HTERT RPE-1 (cell line): ENCODE data around the gene ISG20L2.
"Not testable (repeated sequence)": the region's sequence is repeated elsewhere in the genome, so short reads cannot be mapped to it uniquely, and the experiment has no call there.

Experiments used
- in situ Hi-C: fragments of 300-500 bp; cut with MboI; formaldehyde crosslinking; loops from 4 replicates; pipeline ENCODE4 v1.14.3; 2020; ENCODE audit warnings: low sequenced_read_pairs

The ISG20L2 gene, protein sequence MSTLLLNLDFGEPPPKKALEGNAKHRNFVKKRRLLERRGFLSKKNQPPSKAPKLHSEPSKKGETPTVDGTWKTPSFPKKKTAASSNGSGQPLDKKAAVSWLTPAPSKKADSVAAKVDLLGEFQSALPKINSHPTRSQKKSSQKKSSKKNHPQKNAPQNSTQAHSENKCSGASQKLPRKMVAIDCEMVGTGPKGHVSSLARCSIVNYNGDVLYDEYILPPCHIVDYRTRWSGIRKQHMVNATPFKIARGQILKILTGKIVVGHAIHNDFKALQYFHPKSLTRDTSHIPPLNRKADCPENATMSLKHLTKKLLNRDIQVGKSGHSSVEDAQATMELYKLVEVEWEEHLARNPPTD

DNA sequence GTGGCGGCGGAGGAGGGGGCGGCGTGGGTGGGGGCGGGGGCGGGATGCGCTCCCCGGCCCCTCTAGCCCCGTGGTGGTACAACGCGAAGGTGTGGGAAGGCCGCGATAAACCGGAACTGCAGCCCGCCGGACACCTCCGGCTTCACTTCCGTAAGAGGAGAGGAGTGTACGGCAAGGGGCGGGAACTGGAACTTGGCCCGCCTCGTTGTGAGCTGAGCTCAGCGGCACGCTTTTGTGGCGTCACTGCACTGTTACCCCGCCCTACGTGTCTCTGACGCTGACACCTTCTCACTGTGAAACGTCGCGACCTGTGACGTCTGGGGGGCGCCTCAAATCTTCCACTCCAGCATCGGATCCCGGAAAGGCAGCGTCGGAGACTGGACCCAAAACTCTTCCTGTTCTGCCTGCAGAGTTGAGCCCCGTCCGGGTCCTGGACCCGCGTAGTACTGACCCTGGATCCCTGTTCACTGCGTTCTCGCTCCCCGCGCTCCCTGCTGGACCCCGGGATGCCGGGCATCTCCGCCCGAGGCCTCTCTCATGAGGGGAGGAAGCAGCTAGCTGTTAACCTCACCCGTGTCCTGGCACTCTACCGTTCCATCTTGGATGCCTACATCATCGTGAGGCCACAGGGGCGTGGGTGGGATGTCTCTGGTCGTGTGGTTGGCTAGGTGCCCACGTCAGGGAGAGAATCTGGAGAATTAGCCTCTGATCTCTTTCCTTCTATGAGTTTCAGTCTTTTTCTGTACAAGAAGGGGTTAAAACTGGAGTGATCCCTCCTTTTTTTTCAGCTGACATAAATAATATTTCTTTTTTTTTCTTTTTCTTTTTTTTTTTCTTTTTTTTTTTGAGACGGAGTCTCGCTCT, at the start of gene ISG20L2:
ISG20L2 (minus strand) TSS at position 168 of the 864 bp plus-strand sequence. CDS start 1,114 bp downstream, outside the sequence.
- in situ Hi-C loops: no loop called here

DNA sequence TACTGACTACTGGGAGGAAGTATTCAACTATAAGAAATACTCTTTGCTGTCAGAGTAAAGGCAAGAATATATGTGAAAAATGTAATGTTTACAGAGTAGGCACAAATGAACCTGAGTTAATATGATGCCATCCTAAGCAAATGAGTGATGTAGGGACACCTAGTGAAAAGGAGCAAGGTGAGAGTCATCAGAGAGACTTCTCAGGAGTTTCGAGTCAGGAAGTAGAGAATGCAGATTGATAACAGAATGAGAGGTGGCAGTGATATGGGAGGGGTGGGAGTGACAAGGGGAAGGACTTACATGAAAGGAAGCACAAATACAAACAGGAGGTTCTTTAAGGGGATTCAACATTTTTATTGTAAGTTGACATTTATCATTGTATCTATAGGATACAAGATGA, 49.0 kb upstream of the ISG20L2 start:
- in situ Hi-C loops: no loop called here

- in situ Hi-C loops: no loop called here
Observed at GRCh38 chr1:156776942-156777341, 48.4 kb upstream of the ISG20L2 start.

DNA sequence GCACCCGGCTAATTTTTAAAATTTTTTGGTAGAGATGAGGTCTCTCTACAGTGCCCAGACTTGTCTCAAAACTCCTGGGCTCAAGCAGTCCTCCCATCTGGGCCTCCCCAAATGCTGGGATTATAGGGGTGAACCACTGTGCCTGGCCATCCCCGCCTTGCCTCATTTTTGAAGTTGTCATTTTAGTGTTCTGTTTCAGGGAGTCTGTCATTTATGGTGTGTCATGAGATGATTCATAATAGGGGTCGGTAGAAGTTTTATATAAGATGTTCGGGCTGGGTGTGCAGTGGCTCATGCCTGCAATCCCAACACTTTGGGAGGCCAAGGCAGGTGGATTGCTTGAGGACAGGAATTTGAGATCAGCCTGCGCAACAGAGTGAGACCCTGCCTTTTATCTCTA, 47.2 kb upstream of the ISG20L2 start:
- in situ Hi-C loops: no loop called here

- in situ Hi-C loops: no loop called here
Observed at GRCh38 chr1:156773607-156774006, 45.0 kb upstream of the ISG20L2 start.

DNA sequence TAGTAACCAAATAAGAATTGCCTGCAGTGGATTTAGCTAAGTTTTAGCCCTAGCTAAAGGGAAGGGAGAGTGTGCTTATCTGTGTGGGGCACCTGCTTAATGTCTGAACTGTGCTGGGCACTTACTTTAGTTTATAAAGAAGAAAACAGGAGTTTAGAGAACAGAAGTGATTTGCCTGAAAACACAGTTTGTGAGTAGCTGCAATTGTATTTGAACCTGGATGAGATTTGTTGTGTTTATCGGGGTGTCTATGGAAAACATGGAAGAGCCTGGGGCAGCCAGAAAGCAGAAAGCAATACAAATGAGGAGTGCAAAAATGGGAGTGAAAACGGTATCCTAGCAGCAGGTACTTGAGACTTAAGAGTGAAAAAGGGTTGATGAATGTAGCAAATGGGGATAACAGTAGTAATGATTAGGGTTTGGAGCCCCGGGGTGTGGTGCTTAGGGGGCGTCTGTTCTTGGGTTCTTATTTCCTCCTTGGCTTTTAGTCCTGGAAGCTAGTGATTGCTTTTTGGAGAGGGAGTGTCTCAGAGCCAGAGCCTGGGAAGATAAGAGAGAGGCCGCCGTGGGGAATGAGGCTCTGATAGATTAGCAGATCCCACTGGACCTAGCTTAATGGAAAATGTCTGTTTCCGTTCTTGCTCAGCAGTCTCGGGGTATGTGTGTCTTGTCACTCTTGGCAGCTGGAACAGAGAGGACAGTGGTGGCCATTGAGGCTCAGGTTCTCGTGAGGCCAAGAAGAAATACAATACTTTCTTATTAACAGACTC, 44.3 kb upstream of the ISG20L2 start:
- in situ Hi-C loops: no loop called here

GRCh38 chr1:156772222-156772621, 43.7 kb upstream of the ISG20L2 start:
- in situ Hi-C loops: no loop called here

GRCh38 chr1:156768610-156769295, 40.2 kb upstream of the ISG20L2 start:
- in situ Hi-C loops: no loop called here

GRCh38 chr1:156767879-156768604, 39.5 kb upstream of the ISG20L2 start:
- in situ Hi-C loops: no loop called here

DNA sequence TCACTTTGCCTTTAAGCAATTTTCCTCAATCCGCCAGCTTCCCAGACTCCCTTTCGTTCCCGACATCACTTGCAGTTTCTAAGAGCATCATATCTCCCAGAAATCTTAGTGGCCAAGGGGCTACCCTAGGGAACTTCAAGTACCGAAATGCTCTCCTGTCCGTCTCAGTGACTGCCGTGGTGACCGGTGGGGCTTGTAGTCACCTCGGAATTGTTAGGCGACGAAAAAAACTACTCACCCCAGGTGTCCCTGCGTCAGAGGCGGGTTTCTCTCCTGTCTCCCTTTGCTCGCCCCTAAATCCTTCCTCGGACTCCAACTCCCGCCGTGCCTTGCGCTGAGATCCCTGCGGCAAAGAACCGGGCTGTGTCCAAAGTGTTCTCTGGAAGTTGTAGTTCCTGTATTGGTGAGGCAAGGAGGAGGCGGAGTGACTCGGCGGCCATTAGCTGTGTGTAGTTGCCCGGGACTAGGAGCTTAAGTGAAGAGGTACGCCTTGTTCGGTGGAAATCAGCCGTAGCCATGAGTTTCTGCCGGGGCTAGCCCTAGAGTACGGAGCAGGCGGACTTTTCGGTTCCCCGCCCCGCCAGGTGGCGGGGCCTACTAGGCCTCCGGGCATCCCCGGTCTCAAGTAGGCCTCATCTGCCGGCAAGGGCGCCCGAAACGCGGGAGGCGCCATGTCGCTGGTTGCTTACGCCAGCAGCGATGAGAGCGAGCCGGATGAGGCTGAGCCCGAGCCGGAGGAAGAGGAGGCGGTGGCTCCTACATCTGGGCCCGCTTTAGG, 38.7 kb upstream of the ISG20L2 start, which contains the start of gene PRCC:
PRCC (plus strand) TSS at position 435 of the 778 bp plus-strand sequence; CDS start at position 672, 237 bp downstream.
- in situ Hi-C loops: no loop called here

DNA sequence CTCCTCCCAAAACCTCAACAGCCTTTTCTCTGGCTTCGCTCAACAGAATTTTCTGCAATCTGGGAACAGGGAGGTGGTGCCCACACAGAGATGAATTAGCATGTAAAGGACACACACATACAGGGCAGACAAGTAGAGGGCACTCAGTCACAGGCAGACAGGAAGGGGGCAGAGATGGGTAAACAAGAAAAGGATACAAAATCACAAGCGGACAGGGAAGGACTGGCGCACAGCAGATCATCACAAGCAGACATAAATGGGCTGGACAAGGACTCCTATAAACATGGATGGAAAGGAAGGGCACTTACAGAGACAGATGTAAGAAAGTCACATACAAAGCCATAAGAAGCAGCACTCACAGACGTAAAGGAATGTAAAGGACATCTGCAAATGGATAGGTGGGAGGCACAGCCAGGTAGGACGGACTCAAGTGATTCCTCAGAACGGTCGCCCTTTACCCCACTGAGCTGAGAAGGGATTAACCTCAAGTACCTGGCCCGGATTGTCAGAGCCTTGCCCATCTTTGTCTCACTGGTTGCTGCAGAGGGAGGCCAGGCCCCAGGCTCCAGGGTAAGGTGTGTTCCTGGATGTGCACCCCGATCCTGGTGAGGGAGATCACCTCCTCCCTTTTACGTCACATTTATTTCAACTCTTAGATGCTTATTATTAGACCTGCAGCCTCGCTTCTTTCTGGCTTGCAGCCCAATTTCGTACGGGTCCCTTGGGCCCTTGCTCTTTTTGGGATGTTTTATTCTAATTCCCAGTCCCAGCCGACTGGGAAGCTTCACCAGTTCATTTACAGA, 37.9 kb upstream of the ISG20L2 start:
- in situ Hi-C loops: no loop called here

DNA sequence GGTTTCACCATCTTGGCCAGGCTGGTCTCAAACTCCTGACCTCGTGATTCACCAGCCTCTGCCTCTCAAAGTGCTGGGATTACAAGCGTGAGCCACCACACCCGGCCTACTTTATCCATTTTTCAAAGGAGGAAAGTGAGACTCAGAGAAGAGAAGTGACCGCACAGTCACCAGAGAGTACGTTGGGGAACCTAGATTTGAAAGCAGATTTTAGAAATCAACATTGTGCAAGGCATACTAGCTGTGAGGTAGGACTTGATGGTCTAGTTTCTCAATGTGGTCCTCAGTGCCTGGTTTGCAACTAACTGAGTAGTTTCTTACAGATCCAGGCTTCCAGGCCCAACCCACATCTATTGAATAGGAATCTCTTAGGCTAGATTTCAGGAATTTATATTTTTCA, 37.1 kb upstream of the ISG20L2 start:
- in situ Hi-C loops: no loop called here

DNA sequence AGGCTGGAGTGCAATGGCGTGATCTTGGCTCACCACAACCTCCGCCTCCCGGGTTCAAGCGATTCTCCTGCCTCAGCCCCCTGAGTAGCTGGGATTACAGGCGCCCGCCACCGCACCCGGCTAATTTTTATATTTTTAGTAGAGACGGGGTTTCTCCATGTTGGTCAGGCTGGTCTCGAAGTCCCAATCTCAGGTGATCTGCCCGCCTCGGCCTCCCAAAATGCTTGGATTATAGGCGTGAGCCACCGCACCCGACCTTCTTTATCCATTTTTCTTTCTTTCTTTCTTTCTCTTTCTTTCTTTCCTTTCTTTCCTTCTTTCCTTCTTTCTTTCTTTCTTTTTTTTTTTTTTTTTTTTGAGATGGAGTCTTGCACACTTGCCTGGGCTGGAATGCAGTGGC, 36.6 kb upstream of the ISG20L2 start:
- in situ Hi-C loops: not testable (repeated sequence)

DNA sequence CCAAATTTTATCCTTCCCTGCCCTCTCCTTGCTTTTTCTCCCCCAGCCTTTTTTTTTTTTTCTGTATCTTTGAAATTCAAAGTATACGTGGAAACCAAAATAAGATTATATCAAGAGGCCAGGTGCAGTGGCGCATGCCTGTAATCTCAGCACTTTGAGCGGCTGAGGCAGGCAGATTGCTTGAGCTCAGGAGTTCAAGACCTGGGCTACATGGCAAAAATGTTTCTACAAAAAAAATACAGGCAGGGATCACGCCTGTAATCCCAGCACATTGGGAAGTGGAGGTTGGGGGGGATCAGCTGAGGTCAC, 32.2 kb upstream of the ISG20L2 start:
- in situ Hi-C loops: no loop called here

DNA sequence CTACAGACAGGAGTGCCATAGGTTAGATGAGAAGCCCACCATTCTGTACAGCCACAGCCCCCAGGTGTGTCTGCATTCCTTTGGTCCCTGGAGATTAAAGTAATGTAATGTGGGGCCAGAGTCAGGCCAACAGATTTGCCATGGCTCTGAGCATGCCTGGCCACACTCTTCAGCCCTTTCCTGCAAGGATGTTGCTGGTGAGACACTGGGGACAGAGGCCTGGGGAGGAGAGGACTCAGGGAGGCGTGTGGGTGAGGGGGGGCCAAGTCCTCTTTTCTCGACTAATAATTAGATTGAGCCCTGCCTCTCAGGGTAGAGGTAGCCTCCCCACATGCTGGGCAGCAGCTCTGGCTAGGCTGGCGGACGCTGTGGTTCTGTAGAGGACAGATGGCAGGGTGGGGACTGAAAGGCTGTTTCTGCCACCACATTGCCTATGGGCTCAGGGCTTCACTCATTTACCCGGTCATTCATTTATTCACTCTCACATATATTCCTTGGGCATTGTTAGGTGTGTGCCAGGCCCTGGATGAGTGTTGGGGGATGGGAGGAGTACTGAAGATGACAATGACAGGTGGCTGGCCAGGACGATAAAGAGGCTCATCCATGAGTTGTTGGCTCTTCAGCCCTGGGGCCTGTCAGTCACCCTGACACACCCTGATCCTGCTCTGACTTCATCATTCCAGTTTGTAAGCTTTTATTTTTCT, 31.7 kb upstream of the ISG20L2 start:
- in situ Hi-C loops: no loop called here

DNA sequence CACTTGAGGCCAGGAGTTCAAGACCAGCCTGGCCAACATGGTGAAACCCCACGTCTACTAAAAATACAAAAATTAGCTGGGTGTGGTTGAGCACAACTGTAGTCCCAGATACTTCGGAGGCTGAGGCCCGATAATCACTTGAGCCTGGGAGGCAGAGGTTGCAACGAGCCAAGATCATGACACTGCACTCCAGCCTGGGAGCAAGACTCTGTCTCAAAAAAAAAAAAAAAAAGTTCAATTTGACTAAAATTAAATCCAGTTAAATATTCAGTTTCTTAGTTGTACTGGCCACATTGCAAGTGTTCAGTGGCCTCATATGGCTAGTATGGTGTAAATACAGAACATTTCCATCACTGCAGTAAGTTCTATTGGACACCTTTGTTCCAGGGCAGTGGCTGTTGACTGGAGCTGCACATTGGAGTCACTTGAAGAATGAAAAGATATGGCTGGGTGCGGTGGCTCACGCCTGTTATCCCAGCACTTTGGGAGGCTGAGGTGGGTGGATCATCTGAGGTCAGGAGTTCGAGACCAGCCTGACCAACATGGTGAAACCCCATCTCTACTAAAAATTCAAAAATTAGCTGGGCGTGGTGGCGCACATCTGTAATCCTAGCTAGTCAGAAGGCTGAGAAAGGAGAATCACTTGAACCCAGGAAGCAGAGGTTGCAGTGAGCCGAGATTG, 29.1 kb upstream of the ISG20L2 start:
- in situ Hi-C loops: not testable (repeated sequence)

GRCh38 chr1:156756355-156756754, 27.8 kb upstream of the ISG20L2 start:
- in situ Hi-C loops: no loop called here
